EL (cell line): Measurements from ENCODE around the gene CNTNAP2.
"Not testable (repeated sequence)": the region's sequence is repeated elsewhere in the genome, so short reads cannot be mapped to it uniquely, and the experiment has no call there.

Source experiments
- DNase-seq: peaks from one replicate; pipeline ENCODE4 v3.0.0-alpha.2; 2016

Gene CNTNAP2

DNA sequence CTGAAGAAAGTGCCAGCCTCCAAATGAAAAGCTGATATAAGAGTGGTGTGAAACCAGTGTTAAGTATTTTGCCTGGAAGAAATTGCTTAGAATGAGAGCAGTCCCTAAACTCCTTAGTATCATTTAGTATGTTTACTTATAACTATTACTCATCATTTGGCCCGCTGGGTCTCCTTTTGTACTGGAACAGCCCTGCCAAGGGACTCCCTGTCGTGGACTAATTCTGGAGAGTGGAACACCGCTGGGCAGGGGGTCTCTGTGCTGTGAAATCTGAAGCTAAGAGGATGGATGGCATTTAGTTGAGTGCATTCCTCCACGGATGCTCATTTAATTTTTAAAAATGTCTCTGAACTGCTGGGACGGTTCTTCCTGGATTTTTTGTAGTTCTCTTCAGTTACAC lies 1584.1 kb downstream of the CNTNAP2 start:
- peak; percentile 7 for DNase-seq

DNA sequence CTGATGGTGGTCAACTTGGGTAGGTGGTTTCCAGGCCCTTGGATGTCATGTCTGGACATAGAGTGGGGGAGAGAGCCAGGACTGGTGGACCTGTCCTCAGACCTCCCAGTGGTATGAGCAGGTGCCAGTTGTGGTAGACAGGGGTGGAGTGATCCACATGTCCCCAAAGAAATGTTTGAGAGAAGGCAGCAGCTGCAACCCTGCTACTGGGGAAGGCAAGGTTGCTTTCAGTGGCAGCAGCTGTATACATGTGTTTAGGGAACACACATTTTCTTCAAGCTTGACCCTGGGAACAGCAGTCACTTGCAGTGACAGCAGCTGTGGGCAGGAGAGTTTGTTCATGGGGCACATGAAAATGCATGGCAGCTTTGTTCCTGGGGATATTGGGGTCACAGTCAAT lies 1591.3 kb downstream of the CNTNAP2 start:
- no peak for DNase-seq

DNA sequence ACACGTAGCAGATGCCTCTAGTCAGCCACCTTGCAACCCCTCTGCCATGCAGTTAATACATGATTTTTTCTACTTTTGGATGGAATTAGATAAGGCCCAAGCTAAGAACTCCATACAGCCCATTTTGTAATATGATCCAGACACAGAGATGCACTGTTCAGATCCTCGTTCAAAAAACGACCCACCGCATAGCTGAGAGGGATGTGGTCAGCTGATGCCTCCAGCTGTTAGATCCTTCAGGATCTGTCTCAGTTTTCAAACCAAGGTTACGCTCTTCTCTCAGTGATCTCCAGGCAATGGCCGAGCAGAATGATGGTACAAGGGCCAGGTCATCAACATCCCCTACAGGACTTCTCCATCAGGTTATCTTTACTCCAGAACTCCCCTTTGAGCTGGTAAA lies 1592.3 kb downstream of the CNTNAP2 start:
- no peak for DNase-seq

DNA sequence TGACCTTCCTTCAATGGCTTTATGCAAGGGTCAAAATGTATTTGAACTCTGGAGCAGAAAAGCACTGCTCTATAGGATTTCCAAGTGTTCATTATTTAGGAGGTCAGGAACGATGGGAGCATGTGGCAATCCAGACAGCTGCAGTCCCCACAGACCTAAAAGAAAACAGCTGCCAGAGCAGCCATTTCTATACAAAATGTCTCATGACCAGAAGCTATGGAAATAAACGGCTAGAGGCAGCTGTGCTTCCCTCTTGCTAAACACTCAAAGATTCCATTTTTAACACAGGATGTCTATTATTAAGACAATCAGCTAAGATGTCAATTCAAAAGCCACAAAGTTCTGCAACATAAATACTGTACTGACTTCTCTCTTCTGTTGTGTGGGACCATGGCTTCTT lies 1594.8 kb downstream of the CNTNAP2 start:
- DNase-seq = no peak

DNA sequence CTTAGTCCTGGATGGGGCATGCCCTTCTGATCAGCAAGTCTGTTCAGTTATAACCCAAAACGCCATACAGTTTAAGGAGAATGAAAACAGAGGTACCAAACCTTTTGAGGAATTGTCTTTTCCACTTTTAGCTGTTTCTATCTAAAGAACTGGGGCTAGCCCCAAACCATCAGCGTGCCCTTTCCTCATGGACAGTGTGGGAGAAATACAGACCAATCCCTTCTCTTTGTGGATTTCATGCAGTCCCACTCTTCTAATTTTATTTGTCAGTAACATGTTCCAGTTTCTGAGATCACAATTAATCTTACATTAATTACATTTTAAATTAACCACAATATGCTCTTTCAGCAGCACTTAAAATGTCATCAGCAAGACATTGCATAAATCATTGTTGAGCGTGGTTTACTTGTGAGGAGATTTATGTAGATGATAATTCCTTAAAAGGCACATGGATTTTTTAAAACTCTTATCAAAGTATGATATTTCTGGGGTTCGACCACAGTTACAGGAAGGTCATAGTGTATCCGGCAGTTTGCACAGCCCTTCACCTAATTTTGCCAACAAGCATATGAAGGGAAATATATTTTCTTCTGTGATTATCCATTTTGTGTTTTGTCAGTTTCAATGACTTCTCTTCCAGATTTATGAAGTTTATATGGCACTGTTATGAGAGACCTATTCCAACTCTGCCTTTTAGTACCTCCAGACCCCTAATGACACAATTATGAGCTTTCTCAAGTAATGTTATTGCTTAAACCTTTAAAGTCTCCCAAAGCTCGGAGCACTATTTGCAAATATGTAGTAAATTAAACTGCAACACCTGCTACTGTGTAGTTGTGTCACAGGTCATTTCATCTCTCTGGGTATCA lies 1605.6 kb downstream of the CNTNAP2 start:
- DNase-seq = no peak

DNA sequence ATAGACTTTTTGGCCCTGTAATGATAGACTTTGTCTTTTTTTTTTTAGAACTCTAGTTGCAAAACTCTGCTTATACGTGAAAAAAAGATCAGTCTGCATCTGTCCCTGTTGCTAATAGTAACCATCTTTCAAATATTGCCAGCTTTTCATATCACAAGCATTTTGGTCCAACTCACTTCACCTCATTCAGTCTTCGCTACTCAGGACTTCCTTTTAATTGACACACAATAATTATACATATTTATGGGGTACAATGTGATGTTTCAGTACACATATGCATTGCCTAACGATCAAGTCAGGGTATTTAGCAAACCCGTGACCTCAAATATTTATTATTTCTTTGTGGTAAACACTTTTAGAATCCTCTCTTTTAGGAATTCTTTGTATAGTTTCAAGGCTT lies 1606.9 kb downstream of the CNTNAP2 start:
- no peak for DNase-seq

DNA sequence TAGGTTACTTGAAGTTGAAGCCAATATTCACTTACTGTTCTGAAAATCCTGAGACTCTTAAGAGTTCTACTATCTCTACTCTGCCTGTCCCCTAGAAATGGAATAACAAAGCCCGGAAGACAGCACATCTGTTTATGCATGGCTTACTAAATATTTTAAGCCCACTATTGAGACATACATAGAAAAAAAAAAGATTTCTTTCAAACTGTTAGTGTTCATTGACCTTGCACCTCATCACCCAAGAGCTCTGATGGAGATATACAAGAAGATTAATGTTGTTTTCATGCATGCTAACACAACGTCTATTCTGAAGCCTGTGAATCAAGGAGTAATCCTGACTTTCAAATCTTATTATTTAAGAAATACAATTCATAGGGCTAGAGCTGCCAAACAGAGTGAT lies 1614.7 kb downstream of the CNTNAP2 start:
- DNase-seq = no peak

DNA sequence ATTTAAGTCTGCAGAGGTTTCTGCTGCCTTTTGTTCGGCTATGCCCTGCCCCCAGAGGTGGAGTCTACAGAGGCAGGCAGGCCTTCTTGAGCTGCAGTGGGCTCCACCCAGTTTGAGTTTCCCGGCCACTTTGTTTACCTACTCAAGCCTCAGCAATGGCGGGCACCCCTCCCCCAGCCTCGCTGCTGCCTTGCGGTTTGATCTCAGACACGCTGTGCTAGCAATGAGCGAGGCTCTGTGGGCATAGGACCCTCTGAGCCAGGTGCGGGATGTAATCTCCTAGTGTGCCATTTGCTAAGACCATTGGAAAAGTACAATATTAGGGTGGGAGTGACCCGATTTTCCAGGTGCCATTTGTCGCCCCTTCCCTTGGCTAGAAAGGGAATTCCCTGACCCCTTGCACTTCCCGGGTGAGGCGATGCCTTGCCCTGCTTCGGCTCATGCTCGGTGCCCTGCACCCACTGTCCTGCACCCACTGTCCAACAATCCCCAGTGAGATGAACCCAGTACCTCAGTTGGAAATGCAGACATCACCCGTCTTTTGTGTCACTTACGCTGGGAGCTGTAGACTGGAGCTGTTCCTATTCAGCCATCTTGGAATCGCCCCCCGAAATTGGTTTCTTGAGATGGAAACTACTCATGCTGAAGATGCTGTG lies 1621.1 kb downstream of the CNTNAP2 start:
- not testable (repeated sequence) for DNase-seq

DNA sequence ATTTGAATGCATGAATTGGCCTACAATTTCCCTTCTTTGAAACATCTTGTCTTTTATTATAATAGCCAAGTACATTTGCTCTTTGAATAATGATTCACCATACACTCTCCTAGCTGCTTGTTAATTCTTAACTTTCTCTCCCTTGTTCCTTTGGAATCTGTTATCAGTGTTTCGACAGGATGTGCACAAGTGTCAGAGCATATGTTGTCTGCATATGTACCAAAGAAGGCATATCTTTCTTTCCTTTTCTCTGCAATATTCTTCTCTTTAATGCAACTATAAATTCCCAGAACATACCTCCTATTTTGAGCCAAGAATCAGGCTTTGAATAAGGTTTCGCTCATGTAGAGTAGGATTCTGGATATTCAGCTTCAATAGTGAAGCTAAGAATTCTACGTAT lies 1625.7 kb downstream of the CNTNAP2 start:
- DNase-seq = no peak

DNA sequence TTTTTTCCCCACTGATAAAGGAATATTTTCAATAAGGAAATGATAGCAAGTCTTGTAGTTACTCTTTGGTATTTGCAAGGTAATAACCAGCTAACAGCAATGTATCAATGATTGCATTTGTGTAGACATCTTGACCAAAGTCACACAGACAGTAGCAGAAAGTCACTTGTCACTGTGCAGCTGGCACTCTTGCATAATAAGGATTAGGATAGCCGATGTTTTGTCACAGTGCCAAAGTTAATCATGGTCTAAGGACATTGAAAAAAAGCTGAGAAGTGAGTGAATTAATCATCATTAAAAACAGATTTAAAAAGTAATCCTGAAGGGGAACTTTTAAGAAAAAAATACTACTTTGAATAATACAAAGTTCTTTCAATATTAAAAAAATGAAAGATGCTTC lies 1639.7 kb downstream of the CNTNAP2 start:
- DNase-seq = no peak

DNA sequence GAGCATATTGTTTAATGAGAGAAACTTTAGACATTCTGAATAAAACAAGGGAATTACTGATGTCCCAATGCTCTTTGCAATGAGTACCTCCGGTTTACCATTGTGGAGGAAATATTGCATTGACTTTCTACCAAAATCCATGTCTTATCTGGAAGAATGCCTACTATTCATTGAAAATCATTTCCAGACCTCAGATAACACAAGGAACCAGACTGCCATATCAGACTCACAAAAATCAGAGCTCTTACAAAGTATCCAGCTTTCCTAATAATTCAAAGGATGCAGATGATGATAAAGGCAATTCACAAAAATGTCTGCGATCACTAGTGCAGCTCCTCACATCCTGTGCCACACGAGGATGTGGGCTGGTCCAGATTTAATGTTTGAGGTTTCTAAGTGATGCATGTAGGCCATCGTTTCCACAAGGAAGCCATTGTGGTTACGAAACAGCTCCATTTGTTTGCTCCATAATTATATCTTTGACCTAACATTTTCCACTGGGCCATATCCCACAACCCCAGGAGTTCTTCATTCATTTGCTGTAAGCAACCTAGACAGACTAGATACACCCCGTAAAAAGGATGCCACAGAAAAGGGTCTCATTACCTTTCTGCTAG lies 1642.8 kb downstream of the CNTNAP2 start:
- DNase-seq = no peak

DNA sequence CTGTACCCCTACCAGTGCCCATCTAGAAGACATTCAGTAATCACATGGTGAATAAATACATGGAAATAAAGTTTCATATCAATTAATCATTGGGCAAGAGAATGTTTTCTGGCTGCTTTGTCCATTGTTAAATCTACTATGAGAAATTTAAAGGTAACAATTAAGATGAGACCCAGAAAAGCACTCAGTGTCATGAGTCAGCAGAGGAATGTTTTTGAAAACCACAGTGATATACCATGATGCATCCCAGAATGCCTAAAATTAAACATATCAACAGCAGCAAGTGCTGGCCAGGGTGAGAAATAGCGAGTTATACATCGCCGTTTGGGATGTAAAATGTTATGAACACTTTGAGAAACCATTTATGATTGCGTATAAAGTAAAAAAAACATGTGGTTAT lies 1648.7 kb downstream of the CNTNAP2 start:
- peak; percentile 12 for DNase-seq

DNA sequence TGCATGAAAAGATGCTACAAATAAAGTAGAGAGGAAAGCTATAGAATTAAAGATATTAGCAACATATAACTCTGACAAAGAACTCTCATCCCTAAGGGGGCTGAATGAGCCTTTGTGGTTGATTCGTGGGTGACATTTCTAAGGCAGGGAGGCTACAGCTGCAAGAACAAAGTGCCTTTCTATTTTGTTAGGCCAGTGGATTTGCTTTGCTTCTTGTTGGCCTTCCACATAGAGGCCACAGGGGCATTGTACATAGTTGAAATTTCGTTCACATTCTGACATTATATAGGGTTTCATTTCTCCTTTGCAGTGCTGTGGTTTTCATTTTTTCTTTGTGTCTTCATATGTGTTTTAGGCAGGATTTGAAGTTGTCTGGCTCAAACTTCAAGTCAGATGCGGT lies 1654.7 kb downstream of the CNTNAP2 start:
- no peak for DNase-seq

DNA sequence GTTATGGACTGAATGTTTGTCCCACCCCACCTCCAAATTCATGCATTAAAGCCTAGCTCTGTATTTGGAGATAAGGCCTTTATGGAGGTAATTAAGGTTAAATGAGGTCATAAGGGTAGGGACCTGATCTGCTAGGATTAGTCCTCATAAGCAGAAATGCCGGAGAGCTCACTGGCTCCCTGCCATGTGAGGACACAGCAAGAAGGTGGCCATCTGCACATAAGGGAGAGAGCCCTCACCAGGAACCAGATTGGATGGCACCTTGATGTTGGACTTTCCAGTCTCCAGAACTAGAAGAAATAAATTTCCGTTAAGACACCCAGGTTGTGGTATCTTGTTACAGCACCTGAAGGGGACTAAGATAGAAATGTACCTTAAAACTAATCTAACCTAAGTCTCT lies 1657.9 kb downstream of the CNTNAP2 start:
- DNase-seq = no peak

DNA sequence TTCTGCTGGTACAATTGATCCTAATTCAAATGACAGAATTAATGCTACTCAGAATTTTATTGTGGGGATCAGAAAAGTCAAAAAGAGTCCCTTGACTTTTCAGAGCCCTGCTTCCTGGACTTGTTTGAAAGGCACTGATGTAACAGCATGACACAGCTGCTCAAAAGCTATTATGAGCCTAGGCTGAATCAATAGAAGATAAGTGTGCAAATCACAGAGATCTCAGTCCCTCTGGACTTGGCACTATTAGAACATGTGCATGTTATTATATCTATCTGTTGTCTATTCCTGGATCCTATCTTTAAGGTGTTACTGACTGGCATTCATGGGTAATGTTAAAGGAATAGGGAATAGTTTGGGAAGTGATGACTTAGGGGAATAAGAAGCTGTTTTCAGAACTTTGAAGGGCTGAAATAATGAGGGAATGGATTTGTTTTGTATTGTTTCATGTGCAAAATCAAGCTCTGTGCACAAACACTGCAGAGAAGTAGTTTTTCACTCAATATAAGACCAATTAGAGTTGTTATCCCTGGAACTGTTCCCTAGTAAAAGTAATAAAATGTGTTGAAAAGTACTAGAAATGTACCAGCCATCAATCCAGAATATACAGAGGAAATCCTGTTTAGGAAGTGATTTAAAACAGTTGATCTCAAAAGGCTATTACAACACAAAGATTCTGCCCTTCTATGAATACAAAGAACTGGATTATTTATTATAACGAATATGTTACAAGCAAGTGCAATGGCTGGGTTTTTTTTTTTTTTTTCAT lies 1659.1 kb downstream of the CNTNAP2 start:
- DNase-seq = no peak

DNA sequence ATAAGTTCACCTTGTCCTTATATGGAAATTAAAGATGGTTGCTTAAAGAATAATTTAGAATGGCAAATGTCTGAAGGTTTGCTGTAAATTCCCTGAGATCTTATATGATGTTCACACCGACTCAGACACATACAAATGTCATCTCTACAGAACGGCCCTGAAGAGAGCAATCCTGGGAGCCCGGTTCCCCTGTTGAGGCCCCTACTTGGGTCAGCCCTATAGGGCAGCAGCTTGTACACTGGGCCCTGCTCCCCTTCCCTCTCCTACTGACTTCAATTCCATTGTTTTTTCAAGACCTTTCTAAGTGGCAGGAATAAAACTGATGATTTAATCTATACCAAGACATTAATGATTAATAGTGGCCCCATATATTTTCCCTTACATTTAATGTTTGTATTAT lies 1660.7 kb downstream of the CNTNAP2 start:
- no peak for DNase-seq

DNA sequence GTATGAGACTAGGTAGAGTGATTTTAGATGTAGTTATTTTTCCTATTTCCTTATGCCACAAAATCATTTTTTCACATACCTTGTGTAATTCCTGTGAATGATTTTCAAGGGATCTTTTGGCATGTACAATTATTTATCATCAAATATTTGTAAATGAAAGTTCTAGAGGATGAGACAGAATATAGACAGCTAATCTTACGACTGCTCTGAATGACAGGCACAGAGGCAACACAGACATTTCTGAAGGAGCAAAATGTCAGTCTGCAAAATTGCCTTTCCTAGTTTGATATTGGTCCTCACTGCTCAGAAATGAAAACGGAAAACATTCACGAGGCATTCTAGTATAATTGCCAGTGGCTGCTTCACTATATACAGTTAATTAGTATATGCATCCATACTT lies 1663.3 kb downstream of the CNTNAP2 start:
- no peak for DNase-seq

DNA sequence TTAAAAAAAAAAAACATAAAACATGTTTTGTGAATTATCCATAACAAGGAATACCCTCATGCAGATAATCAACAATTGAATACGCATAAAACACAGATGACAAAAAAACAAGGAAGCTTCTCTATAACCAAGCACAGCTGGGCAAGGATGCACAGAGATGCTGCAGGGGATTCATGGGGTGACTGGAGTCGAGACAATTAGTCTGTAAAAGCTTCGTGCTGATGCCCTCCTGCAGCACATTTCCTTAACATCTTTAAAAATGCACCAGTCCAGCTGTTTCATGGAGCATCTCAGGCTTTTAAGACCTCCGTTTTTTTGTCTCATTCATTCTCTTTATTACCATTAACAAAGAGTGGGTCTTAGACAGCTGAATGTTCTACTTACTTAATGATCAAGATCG lies 1680.0 kb downstream of the CNTNAP2 start:
- no peak for DNase-seq

DNA sequence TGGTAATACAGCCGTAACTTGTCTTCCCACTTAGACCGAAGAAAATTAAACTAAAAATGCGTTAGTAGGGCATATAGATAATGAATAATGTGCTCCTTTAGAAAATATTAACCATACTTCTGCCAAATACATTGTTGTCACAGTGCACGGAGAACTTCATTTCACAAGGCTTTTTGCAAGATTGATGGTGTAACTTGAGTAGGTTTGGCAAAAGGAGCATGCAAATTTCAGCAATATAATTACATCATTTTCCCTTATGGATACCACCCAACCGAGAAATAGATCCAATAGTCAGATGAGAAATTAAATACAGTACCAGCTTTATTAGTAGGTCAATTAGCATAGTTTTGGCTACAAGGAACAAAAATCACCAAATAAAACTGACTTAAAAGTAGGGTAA lies 1681.4 kb downstream of the CNTNAP2 start:
- DNase-seq = no peak

DNA sequence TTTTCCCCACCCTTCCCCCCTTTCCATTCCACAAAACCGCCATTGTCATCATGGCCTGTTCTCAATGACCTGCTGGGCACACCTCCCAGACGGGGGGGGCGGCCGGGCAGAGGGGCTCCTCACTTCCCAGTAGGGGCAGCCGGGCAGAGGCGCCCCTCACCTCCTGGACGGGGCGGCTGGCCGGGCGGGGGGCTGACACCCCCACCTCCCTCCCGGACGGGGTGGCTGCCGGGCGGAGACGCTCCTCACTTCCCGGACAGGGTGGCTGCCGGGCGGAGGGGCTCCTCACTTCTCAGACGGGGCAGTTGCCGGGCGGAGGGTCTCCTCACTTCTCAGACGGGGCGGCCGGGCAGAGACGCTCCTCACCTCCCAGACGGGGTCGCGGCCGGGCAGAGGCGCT lies 1685.2 kb downstream of the CNTNAP2 start:
- DNase-seq = not testable (repeated sequence)

DNA sequence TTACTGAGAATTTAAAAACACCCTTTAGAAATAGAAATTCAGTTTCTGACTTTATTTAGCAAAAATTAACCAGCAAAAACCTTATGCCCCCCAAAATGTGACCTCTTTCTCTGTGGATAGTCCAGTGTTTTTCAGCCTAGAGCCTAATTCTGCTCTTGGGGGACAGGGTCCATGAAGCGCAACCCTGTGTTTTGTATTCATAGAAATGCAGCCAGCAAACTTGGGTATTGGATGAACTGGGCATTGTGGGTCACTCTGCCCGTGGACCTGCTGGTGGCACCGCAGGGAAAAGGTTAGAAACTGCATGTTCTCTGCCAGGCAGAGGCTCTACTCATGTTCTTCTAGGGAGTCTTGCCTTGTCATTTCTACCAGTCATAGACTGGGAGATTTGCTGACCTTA lies 1686.5 kb downstream of the CNTNAP2 start:
- no peak for DNase-seq

DNA sequence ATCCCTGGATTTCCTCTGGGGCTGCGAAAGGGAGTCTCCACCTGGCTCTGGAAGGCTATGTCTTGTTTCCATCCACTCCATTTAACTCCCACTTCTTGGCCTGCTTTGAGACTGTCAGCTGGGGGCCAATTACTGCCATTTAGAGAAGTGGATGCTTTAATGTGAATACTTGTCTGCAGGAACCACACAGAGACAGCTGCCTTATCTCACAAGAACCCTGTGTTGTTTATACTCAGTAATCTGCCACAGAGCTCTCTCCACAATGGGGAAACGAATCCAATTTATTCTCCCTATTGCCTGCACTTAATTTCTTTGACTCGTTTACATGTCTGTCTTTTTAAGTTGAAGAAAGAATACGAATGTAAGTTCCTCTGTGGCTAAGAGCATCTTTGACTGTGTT lies 1687.0 kb downstream of the CNTNAP2 start:
- no peak for DNase-seq

DNA sequence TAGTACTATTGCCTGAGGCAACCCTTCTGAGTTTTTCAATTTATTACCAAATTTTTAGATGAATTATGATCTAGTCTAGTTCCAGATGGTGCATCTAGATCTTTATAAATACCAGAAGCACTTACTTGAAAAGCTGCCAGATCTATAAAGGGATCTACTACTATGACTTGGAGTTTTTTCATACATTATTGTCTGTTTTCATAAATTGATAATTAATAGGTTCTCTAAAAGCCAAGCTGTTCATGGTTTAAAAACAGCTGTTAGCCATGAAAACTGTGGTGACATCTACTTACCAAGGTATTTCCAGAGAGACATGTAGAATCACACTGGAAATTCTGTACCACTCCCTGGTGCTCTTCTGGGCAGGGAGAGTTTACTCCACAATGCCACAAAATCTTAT lies 1687.4 kb downstream of the CNTNAP2 start:
- DNase-seq = no peak
